Subcutaneous adipose tissue (tissue), 4 donors: ENCODE data around the gene CEP95. TPM values are rescaled to one million over a fixed set of nuclear protein-coding genes. Genes with fewer than 3 reads are reported as not detected.

Experiments used
- total RNA-seq, 4 donors: library from RNA; depleted of rRNA; stranded (reverse); fragments of >200 nt; gene quantifications; one replicate each; pipeline ENCODE4 v1.1.0, GENCODE V29; 2016
- TF ChIP-seq, protein P1 (sequence below): fragments of 450-650 bp; IDR thresholded peaks from one replicate; pipeline ENCODE4 v1.5.1; 2016; ENCODE audit warnings: low read depth, mild to moderate bottlenecking, control low read depth, antibody characterized with exemption, moderate library complexity

The CEP95 gene
- total RNA-seq, 4 donors from 2014 or later, result 41.6 to 71.4 (median 53.4) TPM

- TF ChIP-seq, protein P1, sequence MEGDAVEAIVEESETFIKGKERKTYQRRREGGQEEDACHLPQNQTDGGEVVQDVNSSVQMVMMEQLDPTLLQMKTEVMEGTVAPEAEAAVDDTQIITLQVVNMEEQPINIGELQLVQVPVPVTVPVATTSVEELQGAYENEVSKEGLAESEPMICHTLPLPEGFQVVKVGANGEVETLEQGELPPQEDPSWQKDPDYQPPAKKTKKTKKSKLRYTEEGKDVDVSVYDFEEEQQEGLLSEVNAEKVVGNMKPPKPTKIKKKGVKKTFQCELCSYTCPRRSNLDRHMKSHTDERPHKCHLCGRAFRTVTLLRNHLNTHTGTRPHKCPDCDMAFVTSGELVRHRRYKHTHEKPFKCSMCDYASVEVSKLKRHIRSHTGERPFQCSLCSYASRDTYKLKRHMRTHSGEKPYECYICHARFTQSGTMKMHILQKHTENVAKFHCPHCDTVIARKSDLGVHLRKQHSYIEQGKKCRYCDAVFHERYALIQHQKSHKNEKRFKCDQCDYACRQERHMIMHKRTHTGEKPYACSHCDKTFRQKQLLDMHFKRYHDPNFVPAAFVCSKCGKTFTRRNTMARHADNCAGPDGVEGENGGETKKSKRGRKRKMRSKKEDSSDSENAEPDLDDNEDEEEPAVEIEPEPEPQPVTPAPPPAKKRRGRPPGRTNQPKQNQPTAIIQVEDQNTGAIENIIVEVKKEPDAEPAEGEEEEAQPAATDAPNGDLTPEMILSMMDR, result no peak
These were observed 30.1 kb downstream of the CEP95 start for GRCh38 chr17:64536913-64537312.

DNA sequence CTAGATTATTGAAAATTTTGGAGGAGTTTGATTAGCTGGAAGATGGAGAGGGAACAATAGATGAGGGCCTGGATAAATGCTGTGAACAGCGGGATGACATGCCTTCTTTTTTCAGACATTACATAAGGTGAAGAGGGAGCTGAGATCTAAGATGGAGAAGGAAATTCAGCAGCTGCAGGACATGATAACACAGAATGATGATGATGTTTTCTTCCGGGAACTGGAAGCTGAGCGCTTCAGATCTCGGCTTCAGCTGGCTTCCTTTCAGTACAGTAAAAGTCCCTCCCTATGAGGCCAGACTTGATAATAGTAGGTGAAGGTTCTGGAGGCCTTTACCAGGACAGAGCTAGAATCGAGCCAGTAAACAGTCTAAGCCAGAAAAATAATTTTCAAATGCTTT lies 30.7 kb downstream of the CEP95 start:
- TF ChIP-seq, protein P1, result no peak

GRCh38 chr17:64538508-64539130 lies 31.8 kb downstream of the CEP95 start:
- TF ChIP-seq, protein P1, result no peak

GRCh38 chr17:64540118-64540776 lies 33.5 kb downstream of the CEP95 start:
- TF ChIP-seq, protein P1, result no peak

DNA sequence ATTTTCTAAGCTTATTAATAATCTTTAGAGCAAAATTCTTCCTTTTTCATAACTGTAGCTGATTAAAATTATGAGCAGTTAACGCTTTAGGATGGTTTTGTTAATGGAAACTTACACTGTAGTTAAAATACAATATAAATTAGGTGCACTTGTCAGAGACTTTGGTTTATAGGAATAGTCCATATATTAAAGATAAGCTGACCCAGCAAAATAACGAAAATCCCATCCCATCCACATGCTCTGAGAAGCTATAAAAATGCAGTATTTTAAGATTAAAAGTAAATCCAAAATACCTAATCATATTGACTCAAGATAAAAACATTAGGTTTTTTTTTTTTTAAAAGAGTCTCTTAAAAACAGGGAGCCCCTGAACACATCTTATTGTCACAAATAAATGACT lies 38.0 kb downstream of the CEP95 start:
- TF ChIP-seq, protein P1, result no peak

DNA sequence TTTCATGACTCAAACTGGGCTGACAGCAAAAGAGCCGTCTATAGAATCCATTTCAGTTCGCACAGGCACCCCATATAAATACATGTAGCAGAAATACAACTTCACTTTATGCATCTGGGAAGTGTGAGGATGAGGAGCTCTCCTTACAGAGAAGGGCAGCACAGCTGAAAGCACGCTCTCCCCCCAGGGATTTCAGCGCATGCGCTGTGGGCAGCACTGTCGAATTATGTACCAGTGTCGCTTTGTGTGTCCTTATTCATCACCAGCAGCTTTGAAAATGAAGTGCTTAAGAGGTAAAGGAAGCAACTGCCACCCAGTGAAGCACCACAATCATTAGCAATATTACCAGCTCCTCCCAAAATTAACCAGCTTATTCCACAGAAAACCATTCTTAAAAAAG lies 39.9 kb downstream of the CEP95 start:
- TF ChIP-seq, protein P1, result no peak

DNA sequence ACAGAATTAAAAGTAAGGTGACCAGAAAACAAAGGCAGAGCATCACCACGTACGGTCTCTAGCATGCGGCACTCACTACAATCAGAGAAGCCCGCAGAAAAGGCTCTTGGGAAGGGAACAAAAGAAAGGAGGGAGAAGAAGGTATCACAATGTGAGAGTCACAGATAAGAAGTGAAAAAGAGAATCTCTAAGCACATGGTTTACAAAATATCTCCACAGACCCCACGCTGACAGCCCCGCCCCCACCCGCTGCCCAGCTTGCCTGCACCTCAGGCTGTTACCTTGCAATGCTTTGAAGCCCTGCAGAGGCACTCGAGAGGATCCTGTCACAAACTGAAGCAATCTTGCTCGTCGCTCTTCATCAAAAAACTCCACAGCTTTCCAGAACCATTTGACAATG lies 40.5 kb downstream of the CEP95 start:
- TF ChIP-seq, protein P1, result no peak
